H54 (cell line): ENCODE data around the gene DAD1.

Experiments
- DNase-seq: peaks from one replicate; pipeline ENCODE4 v3.0.0; 2011; ENCODE audit warnings: low spot score, mixed read lengths; ENCODE audit not compliant: insufficient read length
- FAIRE-seq: peaks from 3 replicates; lab custom pipeline; 2011; peaks lifted over from hg19 to GRCh38; lab: Jason Lieb, UNC
- POLR2A ChIP-seq: IDR thresholded peaks from 2 replicates; pipeline ENCODE4 v1.6.1; 2011; ENCODE audit warnings: low read depth, mild to moderate bottlenecking, low read length

The DAD1 gene

GRCh38 chr14:22524784-22525161 lies 64.3 kb downstream of the DAD1 start:
- DNase-seq = no peak
- no peak for TF ChIP-seq POLR2A
- FAIRE-seq = no peak

GRCh38 chr14:22524115-22524783 lies 64.8 kb downstream of the DAD1 start:
- FAIRE-seq (no peak), DNase-seq (no peak)
- TF ChIP-seq POLR2A = no peak

GRCh38 chr14:22523283-22523682 lies 65.7 kb downstream of the DAD1 start:
- DNase-seq (no peak), FAIRE-seq (no peak)
- no peak for TF ChIP-seq POLR2A

GRCh38 chr14:22522466-22522957 lies 66.5 kb downstream of the DAD1 start:
- DNase-seq = no peak
- FAIRE-seq = no peak
- no peak for TF ChIP-seq POLR2A

- no peak for FAIRE-seq
Observed at GRCh38 chr14:22521449-22522239, 67.4 kb downstream of the DAD1 start.

GRCh38 chr14:22520796-22521195 lies 68.2 kb downstream of the DAD1 start:
- no peak for FAIRE-seq

More at GRCh38 chr14:22521449-22522239, 67.4 kb downstream of the DAD1 start:
- TF ChIP-seq POLR2A = no peak
- DNase-seq = no peak

GRCh38 chr14:22519877-22520685 lies 68.9 kb downstream of the DAD1 start:
- no peak for TF ChIP-seq POLR2A
- DNase-seq (no peak), FAIRE-seq (no peak)

More at GRCh38 chr14:22520796-22521195, 68.2 kb downstream of the DAD1 start:
- no peak for DNase-seq
- TF ChIP-seq POLR2A = no peak

GRCh38 chr14:22518073-22518472 lies 71.0 kb downstream of the DAD1 start:
- DNase-seq = no peak
- FAIRE-seq = no peak
- TF ChIP-seq POLR2A = no peak

- DNase-seq = no peak
- no peak for FAIRE-seq
- TF ChIP-seq POLR2A = no peak
Observed at GRCh38 chr14:22517117-22517720, 71.8 kb downstream of the DAD1 start.

- FAIRE-seq (no peak), DNase-seq (no peak)
- no peak for TF ChIP-seq POLR2A
Observed at GRCh38 chr14:22515929-22516328, 73.1 kb downstream of the DAD1 start.
